GM19238 (cell line): ENCODE results near the gene MYL3.
"Not testable (repeated sequence)": the region's sequence is repeated elsewhere in the genome, so short reads cannot be mapped to it uniquely, and the experiment has no call there.

Experiments used
- DNase-seq: peaks from one replicate; pipeline ENCODE4 v3.0.0; 2011; ENCODE audit warnings: low spot score; ENCODE audit not compliant: insufficient read length

MYL3 gene

DNA sequence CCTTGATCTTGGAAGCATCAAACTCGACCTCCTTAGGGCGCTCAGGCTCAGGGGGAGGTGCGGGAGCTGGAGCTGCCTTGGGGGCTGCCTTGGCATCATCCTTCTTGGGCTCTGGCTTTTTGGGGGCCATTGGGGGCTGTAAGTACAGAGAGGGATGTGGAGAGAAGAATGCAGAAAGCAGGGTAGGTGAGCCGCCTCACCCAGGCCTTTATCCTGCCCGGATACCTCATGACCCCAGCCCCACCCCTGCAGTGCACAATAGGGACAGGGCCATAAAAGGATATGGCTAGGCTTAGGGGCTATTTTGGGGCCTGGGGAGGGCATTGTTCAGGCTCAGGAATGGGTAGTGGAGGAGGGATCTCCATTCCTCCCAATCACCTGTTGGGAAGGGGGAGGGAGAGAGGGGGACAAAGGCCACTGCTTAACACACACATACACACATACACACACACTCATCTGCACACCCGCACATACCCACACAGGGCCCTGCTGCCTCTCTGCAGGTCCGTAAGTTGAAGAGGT lies at the start of gene MYL3:
MYL3 (minus strand) TSS at position 184 of the 522 bp plus-strand sequence; CDS start at position 130, 54 bp downstream.
- DNase-seq = no peak

DNA sequence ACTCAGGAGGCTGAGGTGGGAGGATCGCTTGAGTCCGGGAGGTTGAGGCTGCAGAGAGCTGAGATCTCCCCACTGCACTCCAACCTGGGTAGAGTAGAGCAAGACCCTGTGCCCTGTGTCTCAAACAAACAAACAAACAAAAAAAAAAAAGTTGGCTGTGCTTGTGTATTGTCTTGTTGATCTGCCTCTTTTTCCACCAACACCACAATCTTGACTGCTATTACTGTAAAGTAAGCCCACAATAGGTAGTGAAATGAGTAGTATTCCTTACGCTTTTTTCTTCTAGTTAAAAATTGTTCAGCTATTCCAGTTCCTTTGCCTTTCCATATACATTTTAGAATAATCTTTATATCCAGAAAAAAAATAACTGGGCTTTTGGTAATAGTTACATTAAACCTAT lies 49.7 kb upstream of the MYL3 start:
- DNase-seq = no peak

DNA sequence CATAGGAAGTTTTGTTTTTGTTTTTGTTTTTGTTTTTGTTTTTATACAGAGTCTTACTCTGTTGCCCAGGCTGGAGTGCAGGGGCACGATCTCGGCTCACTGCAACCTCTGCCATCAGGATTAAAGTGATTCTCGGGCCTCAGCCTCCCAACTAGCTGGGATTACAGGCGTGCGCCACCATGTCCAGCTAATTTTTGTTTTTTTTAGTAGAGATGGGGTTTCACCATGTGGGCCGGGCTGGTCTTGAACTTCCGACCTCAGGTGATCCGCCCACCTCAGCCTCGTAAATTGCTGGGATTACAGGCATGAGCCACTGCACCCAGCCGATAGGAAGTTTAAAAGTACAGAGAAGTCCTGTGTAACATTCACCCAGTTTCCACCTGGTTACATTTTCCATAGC lies 47.7 kb upstream of the MYL3 start:
- not testable (repeated sequence) for DNase-seq

DNA sequence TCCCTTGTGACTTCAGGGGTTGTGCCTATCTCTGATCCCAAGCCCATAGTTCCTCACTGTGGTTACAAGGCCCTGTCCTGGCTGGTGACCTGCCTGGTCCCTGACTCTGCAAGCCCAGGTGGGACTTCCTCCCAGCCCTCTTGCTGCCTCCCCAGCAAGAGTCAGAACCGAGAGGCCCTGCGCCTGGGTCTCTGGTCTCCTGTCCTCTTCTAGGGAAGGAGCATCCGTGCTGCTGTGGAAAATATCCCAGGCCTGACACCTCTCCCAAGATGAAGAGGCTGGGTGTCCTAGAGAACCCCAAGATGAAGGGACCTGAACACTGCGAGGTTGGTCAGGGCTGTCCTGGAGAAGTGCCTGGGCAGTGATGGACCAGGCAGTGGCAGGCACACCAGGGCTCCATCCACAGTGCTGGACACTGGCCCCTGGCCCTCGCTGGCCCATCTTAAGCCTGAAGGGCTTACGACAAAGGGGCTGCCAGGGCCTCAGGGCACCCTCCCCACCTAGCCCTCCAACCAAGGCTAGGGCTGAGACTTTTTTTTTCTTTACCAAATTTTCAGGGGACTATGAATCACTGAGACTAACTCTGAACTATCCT lies 47.0 kb upstream of the MYL3 start:
- no peak for DNase-seq

DNA sequence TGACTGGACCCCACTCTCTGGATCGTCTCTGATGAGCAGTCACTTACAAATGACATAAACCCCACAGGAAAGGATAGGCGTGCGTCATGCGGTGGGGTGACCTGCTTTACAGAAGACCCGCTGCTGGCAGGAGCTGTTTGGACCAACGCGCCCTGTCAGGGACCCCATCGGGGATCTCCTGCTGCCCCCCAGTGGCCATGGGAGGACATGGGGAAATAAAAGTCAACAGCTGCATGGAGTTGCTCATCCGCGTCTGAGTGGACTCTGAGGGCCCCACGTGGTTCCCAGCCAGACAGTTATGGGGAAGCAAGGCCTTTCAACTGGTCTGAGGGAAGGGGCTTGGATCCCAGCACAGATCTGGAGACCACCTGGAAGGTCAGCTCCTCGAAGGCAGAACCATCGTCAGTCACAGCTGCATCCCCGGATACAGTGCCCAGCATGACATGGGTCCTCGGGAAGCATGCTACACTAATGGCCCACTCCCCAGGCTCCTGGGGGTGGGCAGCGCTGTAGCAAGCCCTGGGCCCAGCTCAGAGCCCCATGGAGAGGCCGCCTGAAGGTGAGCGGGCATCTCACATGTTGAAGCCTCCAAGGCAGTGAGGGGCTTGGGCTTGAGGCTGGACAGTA lies 46.4 kb upstream of the MYL3 start:
- DNase-seq = peak; percentile 88

DNA sequence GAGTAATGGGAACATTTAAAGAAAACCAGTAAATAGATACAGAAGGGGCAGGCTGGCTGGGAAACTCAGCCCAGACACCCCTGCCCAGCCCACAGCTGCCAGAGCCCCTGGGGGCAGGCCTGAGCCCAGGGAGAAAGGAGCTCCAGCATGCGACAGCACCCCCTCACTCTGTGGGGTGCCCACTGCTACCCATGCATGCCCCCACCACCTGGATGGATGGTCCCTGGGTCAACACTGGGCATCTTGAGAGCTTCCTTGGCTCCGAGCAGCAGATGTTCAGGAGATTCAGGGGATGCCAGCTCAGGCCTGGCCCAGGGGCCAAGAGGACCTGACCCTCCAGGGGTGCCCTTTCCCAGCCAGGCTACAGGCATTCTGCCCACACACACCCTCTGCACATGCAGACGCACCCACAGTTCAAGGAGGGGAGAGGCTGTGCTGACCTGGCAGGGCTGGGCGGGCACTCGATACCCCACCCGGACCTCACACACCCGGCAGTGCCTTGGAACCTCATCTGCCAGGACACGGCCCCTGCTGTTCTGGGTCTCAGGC lies 45.8 kb upstream of the MYL3 start:
- DNase-seq = no peak

DNA sequence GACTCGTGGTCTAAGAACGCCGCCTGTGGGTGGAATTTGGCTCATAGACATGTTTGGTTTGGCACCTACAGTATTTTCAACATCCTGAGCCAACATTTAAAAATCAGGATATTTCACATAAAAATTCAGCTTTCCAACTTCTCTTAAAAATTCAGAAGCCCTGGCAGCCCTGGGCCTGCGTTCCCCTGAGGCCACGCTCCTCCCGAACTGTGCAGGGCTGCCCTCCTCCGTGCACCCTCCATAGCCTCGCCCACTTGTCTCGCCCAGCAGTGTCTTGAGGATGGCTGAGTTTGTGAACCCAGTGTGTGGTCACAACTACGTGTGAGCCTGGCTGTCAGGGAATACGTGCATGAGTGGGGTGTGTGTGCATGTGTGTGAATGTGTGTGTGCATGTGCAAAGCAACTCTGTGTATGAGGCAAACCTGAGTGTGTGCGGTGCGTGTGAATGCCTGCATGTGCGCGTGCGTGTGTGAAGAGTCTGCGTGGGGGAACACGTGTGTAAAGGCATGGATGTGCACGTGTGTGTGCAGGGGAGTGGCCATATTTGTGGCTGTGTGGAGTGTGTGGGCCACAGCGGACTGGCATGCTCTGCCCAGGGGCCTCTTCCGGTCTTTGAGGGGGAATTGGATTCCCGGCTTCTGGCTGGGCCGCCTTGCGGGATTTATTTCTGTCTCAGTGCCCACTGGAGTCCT lies 45.2 kb upstream of the MYL3 start:
- DNase-seq = no peak

DNA sequence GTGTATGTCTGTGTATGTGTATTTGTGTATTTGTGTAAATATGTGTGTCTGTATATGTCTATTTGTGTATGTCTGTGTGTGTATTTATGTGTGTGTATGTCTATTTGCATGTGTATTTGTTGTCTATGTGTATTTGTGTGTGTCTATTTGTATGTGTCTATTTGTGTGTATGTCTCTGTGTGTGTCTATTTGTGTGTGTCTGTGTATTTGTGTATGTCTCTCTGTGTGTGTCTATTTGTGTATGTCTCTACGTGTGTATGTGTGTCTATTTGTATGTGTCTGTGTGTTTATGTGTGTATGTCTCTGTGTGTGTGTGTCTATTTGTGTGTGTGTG lies 44.7 kb upstream of the MYL3 start:
- DNase-seq = no peak

DNA sequence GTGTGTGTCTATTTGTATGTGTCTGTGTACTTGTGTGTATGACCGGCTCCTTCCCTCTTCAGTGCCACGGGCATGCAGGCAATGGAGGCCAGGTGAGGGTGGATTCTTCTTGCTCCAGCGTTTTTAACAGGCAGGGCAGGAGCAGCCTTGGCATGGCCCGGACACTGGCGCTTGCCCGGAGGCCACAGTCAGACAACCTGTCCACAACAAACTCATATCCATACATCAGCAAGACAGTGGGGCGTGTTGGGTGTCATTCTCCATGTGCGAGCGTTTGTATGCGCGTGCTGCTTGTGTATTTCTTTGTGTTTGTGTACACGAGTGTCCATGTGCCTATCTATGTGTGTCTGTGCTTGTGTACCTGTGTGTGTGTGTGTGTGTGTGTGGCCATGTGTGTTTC lies 44.0 kb upstream of the MYL3 start:
- DNase-seq = no peak

DNA sequence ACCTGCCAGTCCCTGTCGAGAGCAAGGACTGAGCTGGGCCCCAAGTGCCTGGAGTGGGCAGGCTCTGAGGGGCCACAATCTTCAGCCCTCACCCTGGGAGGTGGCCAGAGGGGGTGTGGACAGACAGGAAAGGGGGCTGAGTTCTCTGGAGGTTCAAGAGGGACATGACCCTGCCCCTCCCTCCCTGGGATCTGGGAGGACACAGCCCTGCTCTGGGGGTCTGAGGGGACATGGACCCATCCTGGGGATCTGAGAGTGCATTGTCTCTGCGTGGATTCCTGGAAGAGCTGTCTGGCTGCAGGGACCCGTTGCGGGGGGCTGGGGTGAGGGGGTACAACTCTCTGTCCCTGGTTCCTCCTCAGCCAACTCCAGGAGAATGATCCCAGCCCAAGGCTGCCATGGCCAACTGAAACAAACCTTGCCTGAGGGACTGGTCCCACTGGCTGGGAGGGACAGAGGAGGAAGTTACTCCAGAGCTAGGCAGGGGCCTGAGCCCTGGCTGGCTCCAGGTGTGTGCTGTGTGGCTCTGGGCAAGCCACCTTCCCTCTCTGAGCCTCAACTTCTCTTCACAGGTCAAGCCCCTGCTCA lies 43.3 kb upstream of the MYL3 start:
- DNase-seq = no peak

DNA sequence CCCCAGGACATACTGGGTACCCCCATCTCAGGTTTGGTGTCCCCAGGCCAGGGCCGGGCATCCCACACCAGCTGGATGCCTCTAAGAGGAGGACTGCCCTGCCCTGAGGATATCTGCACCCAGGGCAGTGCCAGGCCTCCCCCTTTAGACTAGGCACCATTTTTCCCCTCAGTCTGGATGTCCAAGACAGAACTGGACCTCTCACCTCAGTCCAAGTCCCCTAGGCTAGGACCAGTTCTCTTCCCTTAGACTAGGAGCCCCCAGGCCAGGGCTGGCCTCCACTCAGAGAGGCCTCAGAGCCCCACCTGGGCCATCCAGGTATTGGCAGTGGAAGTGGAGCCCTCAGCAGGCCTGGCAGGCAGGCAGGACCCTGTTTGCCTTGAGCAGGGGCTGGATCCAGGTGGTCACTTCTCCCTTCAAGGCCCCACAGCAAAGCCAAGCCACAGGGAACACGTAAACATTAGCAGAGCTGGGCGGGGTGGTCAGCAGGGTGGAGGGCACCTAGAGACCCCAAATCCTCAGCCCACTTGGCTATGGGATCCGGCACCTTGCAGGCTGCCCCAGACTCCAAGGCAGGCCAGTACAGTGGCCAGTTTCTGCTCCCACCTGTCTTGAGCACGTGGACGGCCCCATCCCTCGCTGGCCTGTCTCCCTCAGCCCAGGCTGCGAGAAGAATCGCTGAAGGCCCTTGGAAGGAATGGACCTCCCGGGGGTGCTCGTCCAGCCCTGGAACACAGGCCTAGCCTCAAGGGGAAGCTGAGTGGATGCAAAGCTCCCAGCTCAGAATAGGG lies 42.6 kb upstream of the MYL3 start:
- no peak for DNase-seq

DNA sequence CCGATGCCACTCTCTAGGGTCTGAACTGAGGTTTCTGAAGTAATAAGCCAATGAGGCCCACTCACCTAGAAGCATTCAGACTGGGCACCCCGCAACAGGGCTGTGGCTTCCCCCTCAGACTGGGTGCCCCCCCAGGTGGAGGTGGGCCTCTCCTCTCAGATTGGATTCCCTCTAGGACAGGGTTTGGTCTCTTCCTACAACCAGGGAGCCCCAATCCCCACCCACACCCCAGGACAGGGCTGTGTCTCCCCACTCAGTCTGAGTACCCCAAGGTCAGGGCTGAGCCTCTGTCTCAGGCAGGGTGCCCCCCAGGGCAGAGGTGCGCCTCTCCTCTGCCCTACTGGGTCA lies 41.9 kb upstream of the MYL3 start:
- no peak for DNase-seq

DNA sequence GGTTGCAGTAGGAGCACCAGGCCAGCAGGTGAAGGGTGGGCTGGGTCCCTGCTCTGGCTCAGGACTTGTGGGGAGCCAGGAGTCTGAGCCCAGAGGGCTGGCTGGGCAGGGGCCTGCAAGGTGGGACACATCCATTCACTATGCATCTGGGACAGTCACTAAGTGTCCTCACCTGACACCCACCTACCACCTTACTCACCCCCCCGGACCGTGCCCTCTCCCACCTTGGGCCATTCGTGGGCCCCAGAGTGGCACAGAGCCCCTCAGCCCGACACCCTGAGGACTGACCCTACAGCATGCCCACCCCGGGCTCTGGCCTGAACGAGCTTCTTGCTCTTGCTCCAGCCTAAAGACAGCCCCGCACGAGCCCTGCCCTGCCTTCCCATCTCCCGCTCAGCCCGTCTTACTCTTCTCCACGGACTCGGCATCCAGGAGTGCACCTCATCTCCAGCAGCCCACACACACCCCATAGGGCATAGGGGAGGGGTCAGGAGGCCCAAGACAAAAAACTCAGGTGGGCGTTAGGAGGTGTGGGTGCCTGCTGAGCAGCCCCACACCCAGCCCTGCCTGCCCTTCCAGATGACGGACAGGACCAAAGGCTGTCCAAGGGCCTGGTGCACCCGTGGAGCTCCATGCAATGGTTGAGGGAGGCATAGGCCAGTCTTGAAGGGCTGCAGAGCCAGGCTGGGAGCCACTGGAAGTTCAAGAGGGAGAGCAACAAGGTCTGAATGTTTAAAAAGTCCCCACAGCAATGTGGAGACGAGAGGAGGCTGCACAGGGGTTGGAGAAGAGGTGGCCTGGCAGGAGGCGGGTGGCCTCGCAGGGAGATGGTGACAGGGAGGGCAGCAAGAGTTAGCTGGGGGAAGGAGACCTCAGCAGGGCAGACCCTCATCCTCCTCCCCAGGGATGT lies 41.3 kb upstream of the MYL3 start:
- no peak for DNase-seq

DNA sequence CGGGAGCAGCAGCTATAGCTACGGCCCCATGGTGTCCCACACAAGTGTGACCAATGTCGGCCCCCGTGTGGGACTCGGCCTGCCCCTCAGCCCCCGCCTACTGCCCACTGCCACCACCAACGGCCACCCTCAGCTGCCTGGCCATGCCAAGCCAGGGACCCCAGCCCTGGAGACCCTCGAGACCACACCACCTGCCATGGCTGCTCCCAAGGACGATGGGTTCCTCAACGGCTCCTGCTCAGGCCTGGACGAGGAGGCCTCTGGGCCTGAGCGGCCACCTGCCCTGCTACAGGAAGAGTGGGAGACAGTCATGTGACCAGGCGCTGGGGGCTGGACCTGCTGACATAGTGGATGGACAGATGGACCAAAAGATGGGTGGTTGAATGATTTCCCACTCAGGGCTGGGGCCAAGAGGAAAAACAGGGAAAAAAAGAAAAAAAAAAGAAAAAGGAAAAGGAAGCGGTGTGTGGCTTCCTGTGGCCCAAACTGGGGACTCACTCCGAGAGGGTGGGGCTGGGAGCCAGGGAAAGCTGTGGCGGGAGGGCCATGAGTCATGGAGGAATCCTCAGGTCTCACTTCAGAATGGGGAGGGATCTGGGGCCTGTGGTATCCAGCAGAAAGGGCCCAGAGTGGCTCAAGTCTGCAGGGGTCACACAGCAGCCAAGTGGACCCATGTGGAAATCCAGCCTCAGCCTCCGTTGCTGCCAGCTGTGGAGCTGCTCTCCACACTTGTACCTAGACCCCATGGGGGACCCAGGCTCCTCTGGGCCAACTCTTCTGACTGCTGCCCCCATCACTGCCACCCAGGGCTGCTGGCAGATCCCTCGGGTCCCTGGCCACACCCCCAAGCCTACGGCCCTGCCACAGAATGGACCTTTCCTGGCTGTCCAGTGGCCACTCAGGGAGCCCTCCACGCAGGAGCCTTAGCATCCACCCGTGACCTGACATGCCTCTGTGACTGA lies 40.4 kb upstream of the MYL3 start:
- DNase-seq = no peak

DNA sequence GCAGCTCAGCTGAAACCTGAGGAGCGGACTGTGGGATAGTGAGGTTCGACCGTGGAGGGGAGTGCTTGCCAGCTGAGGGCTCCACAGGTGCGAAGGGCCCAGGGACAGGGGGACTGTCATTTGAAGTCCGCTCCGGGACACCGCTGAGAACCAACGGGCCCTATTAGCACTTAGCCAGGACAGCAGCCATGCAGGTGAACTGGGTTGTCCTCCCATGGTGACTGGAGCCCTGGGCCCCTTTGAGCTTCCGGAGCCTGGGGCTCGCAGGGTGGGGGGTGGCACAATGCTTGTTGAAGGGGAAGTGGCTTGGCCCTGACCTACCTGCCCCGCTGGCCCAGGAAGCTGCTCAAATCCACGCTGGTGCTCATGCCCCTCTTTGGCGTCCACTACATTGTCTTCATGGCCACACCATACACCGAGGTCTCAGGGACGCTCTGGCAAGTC lies 39.0 kb upstream of the MYL3 start:
- DNase-seq = no peak

DNA sequence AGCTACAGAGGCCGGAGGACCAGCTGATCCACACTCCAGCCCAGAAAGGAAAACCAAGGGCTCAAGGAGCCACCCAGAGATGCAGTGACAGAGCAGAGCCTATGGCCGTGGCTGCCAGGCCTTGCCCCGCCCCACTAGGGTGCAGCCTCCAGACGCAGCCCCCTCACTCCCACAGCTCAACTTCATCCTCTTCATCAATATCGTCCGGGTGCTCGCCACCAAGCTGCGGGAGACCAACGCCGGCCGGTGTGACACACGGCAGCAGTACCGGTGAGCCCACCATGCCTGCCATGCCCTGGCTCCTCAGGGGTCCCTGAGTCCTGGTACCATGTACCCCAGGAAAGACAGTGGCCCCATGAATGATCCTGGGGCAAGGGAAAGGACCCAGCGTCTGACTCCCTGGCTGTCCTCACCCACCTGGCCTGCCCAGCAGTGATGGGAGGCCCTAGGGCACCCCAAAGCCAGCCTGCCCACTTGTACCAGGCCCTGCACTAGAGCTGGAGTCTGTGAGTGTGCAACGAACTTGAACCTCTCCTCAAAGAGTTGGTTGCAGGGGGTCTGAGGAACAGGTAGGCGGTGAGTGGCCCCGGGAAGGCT lies 38.4 kb upstream of the MYL3 start:
- DNase-seq = no peak

DNA sequence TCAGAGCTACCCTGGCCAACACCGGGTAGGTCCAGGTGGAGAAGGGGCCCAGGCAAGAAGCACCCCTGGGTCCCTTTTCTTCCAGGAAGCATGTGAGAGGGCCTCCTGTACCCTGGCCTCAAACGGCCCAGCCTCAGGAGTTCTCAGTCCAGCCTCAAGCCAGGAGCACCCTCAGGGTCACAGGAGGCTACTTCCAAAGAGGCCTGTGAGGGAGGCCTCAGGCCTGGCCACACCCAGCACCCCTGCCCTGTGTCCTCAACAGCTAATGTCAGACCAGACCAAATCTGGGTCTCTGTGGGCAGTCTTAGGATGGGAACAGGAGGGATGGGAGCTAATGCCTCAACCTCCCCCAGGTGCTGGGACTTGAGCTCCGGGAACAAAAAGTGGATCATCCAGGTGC lies 37.8 kb upstream of the MYL3 start:
- DNase-seq = no peak

DNA sequence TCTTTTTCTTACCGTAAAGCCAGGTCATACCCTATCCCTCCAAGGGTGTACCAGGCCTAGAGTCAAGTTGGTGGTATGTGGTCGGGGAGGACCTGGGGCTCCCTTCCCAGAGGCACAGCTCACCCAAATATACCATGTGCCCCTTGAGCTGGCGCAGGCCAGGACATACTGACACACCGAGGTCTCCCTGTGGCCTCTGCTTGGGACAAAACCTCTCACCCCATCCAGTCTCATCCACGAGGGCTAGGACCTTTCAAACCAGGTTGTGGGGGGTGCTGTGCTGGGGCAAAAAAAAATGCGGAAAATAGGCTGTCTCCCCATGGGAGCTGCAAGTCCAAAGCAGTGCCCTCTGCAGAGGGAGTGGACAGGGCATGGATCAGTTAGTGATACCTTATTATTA lies 37.1 kb upstream of the MYL3 start:
- DNase-seq = no peak

DNA sequence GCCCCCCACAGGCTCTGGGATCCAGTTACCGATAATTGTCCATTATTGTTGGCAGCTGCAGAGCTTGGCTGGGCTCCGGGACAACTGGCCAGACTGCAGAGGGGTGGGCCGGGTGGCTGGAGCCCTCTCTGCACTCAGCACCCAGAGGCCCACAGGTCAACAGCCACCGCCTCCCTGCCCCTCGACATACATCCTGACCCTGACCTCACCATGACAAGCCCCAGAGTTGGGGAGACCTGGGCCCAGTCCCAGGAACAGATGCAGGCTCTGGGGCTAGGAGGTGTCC lies 36.7 kb upstream of the MYL3 start:
- DNase-seq = no peak
